GM21526 (cell line): ENCODE data around the gene PDK1.

Experiments used
- ATAC-seq: cut with Tn5 transposase; IDR thresholded peaks from one replicate; pipeline ENCODE4 v1.9.1; 2021; ENCODE audit warnings: moderate library complexity; ENCODE audit not compliant: unreplicated experiment, low FRiP score

Gene PDK1

GRCh38 chr2:172634477-172634876, 78.6 kb downstream of the PDK1 start:
- no peak for ATAC-seq

- ATAC-seq: no peak
Measured at GRCh38 chr2:172635548-172635947, 79.7 kb downstream of the PDK1 start.

GRCh38 chr2:172639256-172639655, 83.4 kb downstream of the PDK1 start:
- ATAC-seq: no peak

- no peak for ATAC-seq
Measured at GRCh38 chr2:172639823-172640222, 83.9 kb downstream of the PDK1 start.

GRCh38 chr2:172640389-172640788, 84.5 kb downstream of the PDK1 start:
- ATAC-seq: no peak

- no peak for ATAC-seq
Measured at GRCh38 chr2:172642301-172643020, 86.6 kb downstream of the PDK1 start.

GRCh38 chr2:172643142-172643541, 87.3 kb downstream of the PDK1 start:
- no peak for ATAC-seq

GRCh38 chr2:172647439-172647838, 91.5 kb downstream of the PDK1 start:
- ATAC-seq: no peak

- ATAC-seq: no peak
Measured at GRCh38 chr2:172655091-172655837, 99.4 kb downstream of the PDK1 start.

GRCh38 chr2:172655838-172656573, 100.1 kb downstream of the PDK1 start:
- no peak for ATAC-seq
